ENCODE results near the gene RBM20.

DNA sequence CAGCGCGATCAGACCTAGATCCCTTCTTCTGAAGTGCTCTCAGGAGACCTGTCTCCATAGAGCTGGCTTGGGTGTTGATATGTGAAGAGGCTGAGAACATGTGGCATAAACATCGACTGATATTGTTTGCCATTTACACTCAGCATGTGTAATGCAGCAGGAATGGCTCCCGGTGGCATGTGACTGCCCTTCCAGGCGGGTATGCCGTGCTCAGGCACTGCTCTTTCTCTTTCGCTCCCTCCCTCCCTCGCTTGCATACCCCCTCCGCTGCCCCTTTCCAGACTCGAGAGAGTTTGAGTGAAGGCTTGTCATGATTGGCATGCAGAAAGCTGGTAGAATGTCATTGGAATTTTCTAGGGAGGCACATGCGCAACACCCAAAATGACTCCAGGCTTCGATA is 120.2 kb downstream of the RBM20 start:
- TF ChIP-seq, protein P1, sequence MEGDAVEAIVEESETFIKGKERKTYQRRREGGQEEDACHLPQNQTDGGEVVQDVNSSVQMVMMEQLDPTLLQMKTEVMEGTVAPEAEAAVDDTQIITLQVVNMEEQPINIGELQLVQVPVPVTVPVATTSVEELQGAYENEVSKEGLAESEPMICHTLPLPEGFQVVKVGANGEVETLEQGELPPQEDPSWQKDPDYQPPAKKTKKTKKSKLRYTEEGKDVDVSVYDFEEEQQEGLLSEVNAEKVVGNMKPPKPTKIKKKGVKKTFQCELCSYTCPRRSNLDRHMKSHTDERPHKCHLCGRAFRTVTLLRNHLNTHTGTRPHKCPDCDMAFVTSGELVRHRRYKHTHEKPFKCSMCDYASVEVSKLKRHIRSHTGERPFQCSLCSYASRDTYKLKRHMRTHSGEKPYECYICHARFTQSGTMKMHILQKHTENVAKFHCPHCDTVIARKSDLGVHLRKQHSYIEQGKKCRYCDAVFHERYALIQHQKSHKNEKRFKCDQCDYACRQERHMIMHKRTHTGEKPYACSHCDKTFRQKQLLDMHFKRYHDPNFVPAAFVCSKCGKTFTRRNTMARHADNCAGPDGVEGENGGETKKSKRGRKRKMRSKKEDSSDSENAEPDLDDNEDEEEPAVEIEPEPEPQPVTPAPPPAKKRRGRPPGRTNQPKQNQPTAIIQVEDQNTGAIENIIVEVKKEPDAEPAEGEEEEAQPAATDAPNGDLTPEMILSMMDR (conservative IDR thresholded peaks at IDR 0.05) = no peak
- TF ChIP-seq EZH2 (IDR thresholded peaks at IDR 0.05; ENCODE audit: low read depth) = no peak

Measured in PC-9 (cell line).